Sigmoid colon (tissue), 3 donors: ENCODE measurements around the gene TRIM44.

Source experiments
- CTCF ChIP-seq, 4 experiments: fragments of 450-650 bp in 3 of 4; fragments of 200-600 bp in 1 of 4; IDR thresholded peaks; one replicate each; pipeline ENCODE4 v1.5.1; 2016 to 2019; ENCODE audit warnings: antibody characterized with exemption in 4 of 4, mild to moderate bottlenecking in 3 of 4, moderate library complexity in 2 of 4
- POLR2A ChIP-seq, 2 donors: fragments of 450-650 bp; IDR thresholded peaks; one replicate each; pipeline ENCODE4 v1.6.1; 2016; ENCODE audit warnings: antibody characterized with exemption in 2 of 2, mild to moderate bottlenecking in 2 of 2, moderate library complexity in 2 of 2

- no peak for TF ChIP-seq CTCF (IDR thresholded peaks at IDR 0.05)
- TF ChIP-seq POLR2A (IDR thresholded peaks at IDR 0.05) = no peak
These were observed 26.6 kb upstream of the TRIM44 start for GRCh38 chr11:35635933-35636332.
